ENCODE data around the gene CDH22. TPM values are rescaled to one million over a fixed set of nuclear protein-coding genes. Genes with fewer than 3 reads are reported as not detected.
A peak's percentile ranks its signal among the peaks of the same experiment; 100 is the strongest.

CDH22 gene
- total and polyA plus RNA-seq, 2 donors (not counting 1 experiment from before 2014, with no cell fraction given), result not detected

- no peaks in the 10 kb centered on the region for H3K79me2 ChIP-seq (ENCODE audit: control insufficient read depth, insufficient read depth, low read length)
- H4K20me1 ChIP-seq (ENCODE audit: control insufficient read depth, extremely low read depth, insufficient read depth, low read length), result no peaks in the 10 kb centered on the region
- H3K4me3 ChIP-seq (replicated peaks in 1 of 4; ENCODE audit: control extremely low read depth in 1 of 4, insufficient read depth in 1 of 4, low read depth in 3 of 4, low read length in 4 of 4), result no peak overlapping the region
- H3K36me3 ChIP-seq (ENCODE audit: control insufficient read depth, insufficient read depth, low read length), result no peaks in the 10 kb centered on the region
- no peak for DNase-seq (ENCODE audit: low read depth in 2 of 2)
- no peaks in the 10 kb centered on the region for H3K9me3 ChIP-seq (ENCODE audit: control insufficient read depth, insufficient read depth, low read depth, low read length)
- no peak overlapping the region for H3K4me2 ChIP-seq (ENCODE audit: extremely low read depth, insufficient read depth, low read length)
- H3K27ac ChIP-seq (ENCODE audit: insufficient read depth, low read length), result no peak overlapping the region
- H3K27me3 ChIP-seq (ENCODE audit: control insufficient read depth, insufficient read depth, low read length), result peaks cover 47% of the 10 kb centered on the region
- H3K9ac ChIP-seq (ENCODE audit: insufficient read depth, low read length), result no peak overlapping the region
- no peak overlapping the region for H2AFZ ChIP-seq (ENCODE audit: low read length)
- H3K4me1 ChIP-seq (ENCODE audit: control insufficient read depth, extremely low read depth, insufficient read depth, low read length), result no peaks in the 10 kb centered on the region
- TF ChIP-seq EZH2 (IDR thresholded peaks at IDR 0.05; ENCODE audit: low read length, missing control alignments) (no peak), CTCF (conservative IDR thresholded peaks at IDR 0.05 in 1 of 2, IDR thresholded peaks at IDR 0.05 in 1 of 2; ENCODE audit: low read depth in 1 of 2, low read length in 2 of 2) (no peak)
Observed at GRCh38 chr20:46304852-46305251, 3.4 kb downstream of the CDH22 start.

- Histone ChIP-seq H3K79me2 (ENCODE audit: control insufficient read depth, insufficient read depth, low read length) (no peaks in the 10 kb centered on the region), H3K9me3 (ENCODE audit: control insufficient read depth, insufficient read depth, low read depth, low read length) (no peaks in the 10 kb centered on the region), H3K4me1 (ENCODE audit: control insufficient read depth, extremely low read depth, insufficient read depth, low read length) (no peaks in the 10 kb centered on the region), H3K27me3 (ENCODE audit: control insufficient read depth, insufficient read depth, low read length) (peaks cover 42% of the 10 kb centered on the region), H3K4me2 (ENCODE audit: extremely low read depth, insufficient read depth, low read length) (no peak overlapping the region), H3K9ac (ENCODE audit: insufficient read depth, low read length) (no peak overlapping the region), H3K27ac (ENCODE audit: insufficient read depth, low read length) (no peak overlapping the region), H2AFZ (ENCODE audit: low read length) (no peak overlapping the region), H3K4me3 (replicated peaks in 1 of 4; ENCODE audit: control extremely low read depth in 1 of 4, insufficient read depth in 1 of 4, low read depth in 3 of 4, low read length in 4 of 4) (no peak overlapping the region), H4K20me1 (ENCODE audit: control insufficient read depth, extremely low read depth, insufficient read depth, low read length) (no peaks in the 10 kb centered on the region), H3K36me3 (ENCODE audit: control insufficient read depth, insufficient read depth, low read length) (no peaks in the 10 kb centered on the region)
- peak; percentile 11 to 24 for DNase-seq (ENCODE audit: low read depth in 2 of 2)
- TF ChIP-seq CTCF (conservative IDR thresholded peaks at IDR 0.05 in 1 of 2, IDR thresholded peaks at IDR 0.05 in 1 of 2; ENCODE audit: low read depth in 1 of 2, low read length in 2 of 2) (no peak), EZH2 (IDR thresholded peaks at IDR 0.05; ENCODE audit: low read length, missing control alignments) (no peak)
Observed at GRCh38 chr20:46304361-46304760, 3.9 kb downstream of the CDH22 start.

- H3K36me3 ChIP-seq (ENCODE audit: control insufficient read depth, insufficient read depth, low read length), result no peaks in the 10 kb centered on the region
- TF ChIP-seq EZH2 (IDR thresholded peaks at IDR 0.05; ENCODE audit: low read length, missing control alignments), result no peak
- TF ChIP-seq CTCF (conservative IDR thresholded peaks at IDR 0.05 in 1 of 2, IDR thresholded peaks at IDR 0.05 in 1 of 2; ENCODE audit: low read depth in 1 of 2, low read length in 2 of 2), result no peak
- no peak for DNase-seq (ENCODE audit: low read depth in 2 of 2)
- no peak overlapping the region for H3K4me2 ChIP-seq (ENCODE audit: extremely low read depth, insufficient read depth, low read length)
- peaks cover 33% of the 10 kb centered on the region for H3K27me3 ChIP-seq (ENCODE audit: control insufficient read depth, insufficient read depth, low read length)
- no peak overlapping the region for H3K9ac ChIP-seq (ENCODE audit: insufficient read depth, low read length)
- H3K4me3 ChIP-seq (replicated peaks in 1 of 4; ENCODE audit: control extremely low read depth in 1 of 4, insufficient read depth in 1 of 4, low read depth in 3 of 4, low read length in 4 of 4), result no peak overlapping the region
- H3K27ac ChIP-seq (ENCODE audit: insufficient read depth, low read length), result no peak overlapping the region
- H3K4me1 ChIP-seq (ENCODE audit: control insufficient read depth, extremely low read depth, insufficient read depth, low read length), result no peaks in the 10 kb centered on the region
- no peaks in the 10 kb centered on the region for H3K79me2 ChIP-seq (ENCODE audit: control insufficient read depth, insufficient read depth, low read length)
- no peak overlapping the region for H2AFZ ChIP-seq (ENCODE audit: low read length)
- no peaks in the 10 kb centered on the region for H4K20me1 ChIP-seq (ENCODE audit: control insufficient read depth, extremely low read depth, insufficient read depth, low read length)
- no peaks in the 10 kb centered on the region for H3K9me3 ChIP-seq (ENCODE audit: control insufficient read depth, insufficient read depth, low read depth, low read length)
Observed at GRCh38 chr20:46303176-46303956, 4.9 kb downstream of the CDH22 start.
